Inflammatory macrophage (primary cell): ENCODE measurements around the gene TNFAIP3.

Experiments used
- DNase-seq, 2 donors: peaks; one replicate each; pipeline ENCODE4 v3.0.0-alpha.2; 2020 to 2022

The TNFAIP3 gene

GRCh38 chr6:137903274-137903932, 36.3 kb downstream of the TNFAIP3 start:
- no peak for DNase-seq

- peak; percentile 41 to 44 for DNase-seq
Measured at GRCh38 chr6:137903933-137904821, 37.1 kb downstream of the TNFAIP3 start.

GRCh38 chr6:137904822-137905617, 38.0 kb downstream of the TNFAIP3 start:
- DNase-seq, result peak; percentile 77 to 78

- no peak for DNase-seq
Measured at GRCh38 chr6:137906020-137906472, 39.0 kb downstream of the TNFAIP3 start.

GRCh38 chr6:137907170-137907569, 40.1 kb downstream of the TNFAIP3 start:
- no peak for DNase-seq

- no peak for DNase-seq
Measured at GRCh38 chr6:137909533-137909932, 42.5 kb downstream of the TNFAIP3 start.

GRCh38 chr6:137910424-137910834, 43.4 kb downstream of the TNFAIP3 start:
- DNase-seq, result peak; percentile 69 to 85

GRCh38 chr6:137910843-137911456, 43.9 kb downstream of the TNFAIP3 start:
- DNase-seq, result no peak

GRCh38 chr6:137911675-137912191, 44.7 kb downstream of the TNFAIP3 start:
- DNase-seq, result peak in 1 of 2 donors; percentile 2

- no peak for DNase-seq
Measured at GRCh38 chr6:137912813-137913212, 45.8 kb downstream of the TNFAIP3 start.

- DNase-seq, result no peak
Measured at GRCh38 chr6:137913434-137913833, 46.4 kb downstream of the TNFAIP3 start.

GRCh38 chr6:137913996-137914529, 47.0 kb downstream of the TNFAIP3 start:
- DNase-seq, result no peak

- DNase-seq, result no peak
Measured at GRCh38 chr6:137914530-137915193, 47.6 kb downstream of the TNFAIP3 start.

GRCh38 chr6:137915790-137916189, 48.7 kb downstream of the TNFAIP3 start:
- peak in 1 of 2 donors; percentile 58 for DNase-seq

GRCh38 chr6:137917551-137918325, 50.7 kb downstream of the TNFAIP3 start:
- no peak for DNase-seq

GRCh38 chr6:137919502-137919823, 52.4 kb downstream of the TNFAIP3 start:
- no peak for DNase-seq

GRCh38 chr6:137919837-137920730, 53.0 kb downstream of the TNFAIP3 start:
- DNase-seq, result no peak

GRCh38 chr6:137921823-137922222, 54.8 kb downstream of the TNFAIP3 start:
- DNase-seq, result peak; percentile 20 to 40

GRCh38 chr6:137923866-137924653, 57.0 kb downstream of the TNFAIP3 start:
- DNase-seq, result peak in 1 of 2 donors; percentile 32
